GM12873 (cell line): Measurements from ENCODE around the gene GMCL2.
A peak's percentile ranks its signal among the peaks of the same experiment; 100 is the strongest.

Source experiments
- CTCF ChIP-seq: IDR thresholded peaks from 2 replicates; pipeline ENCODE4 v1.5.1; 2012; ENCODE audit warnings: low read depth, mild to moderate bottlenecking, moderate library complexity, low read length, control low read depth; ENCODE audit not compliant: insufficient read depth; ENCODE audit errors: missing control alignments

GMCL2 gene

GRCh38 chr5:178150977-178151734, 36.0 kb downstream of the GMCL2 start:
- TF ChIP-seq CTCF = no peak

GRCh38 chr5:178149199-178149932, 37.8 kb downstream of the GMCL2 start:
- no peak for TF ChIP-seq CTCF

DNA sequence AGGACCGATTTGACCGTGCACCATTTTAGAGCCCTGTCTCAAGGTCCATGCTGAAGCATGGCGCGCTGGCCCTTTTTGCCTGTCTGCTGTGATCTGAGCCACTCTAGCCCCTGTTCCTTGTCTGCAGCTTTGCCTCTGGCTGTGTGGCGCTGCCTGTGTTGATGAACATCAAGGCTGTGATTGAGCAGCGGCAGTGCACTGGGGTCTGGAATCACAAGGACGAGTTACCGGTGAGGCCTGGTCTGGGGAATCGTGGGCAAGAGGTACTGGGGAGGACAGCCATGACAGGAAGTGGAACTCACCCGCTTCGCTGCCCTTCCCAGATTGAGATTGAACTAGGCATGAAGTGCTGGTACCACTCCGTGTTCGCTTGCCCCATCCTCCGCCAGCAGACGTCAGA, 39.8 kb downstream of the GMCL2 start:
- TF ChIP-seq CTCF = no peak

GRCh38 chr5:178145965-178146820, 41.0 kb downstream of the GMCL2 start:
- peak; percentile 91 for TF ChIP-seq CTCF

DNA sequence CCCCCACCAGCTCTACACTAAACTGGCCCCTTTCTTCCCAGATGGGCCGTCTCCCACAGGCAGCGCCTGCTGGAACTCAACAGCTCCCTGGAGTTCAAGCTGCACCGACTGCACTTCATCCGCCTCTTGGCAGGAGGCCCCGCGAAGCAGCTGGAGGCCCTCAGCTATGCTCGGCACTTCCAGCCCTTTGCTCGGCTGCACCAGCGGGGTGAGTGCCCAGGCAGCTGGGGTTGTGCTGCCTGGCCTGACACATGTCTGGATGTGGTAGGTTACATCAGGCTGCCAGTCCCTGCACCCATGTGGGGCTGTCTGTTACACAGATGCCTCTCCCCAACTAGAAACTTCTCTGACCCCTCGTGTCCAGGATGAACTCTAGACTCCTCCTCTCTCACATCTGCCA, 43.3 kb downstream of the GMCL2 start:
- TF ChIP-seq CTCF = no peak

- no peak for TF ChIP-seq CTCF
These were observed 43.9 kb downstream of the GMCL2 start for GRCh38 chr5:178143246-178143645.

DNA sequence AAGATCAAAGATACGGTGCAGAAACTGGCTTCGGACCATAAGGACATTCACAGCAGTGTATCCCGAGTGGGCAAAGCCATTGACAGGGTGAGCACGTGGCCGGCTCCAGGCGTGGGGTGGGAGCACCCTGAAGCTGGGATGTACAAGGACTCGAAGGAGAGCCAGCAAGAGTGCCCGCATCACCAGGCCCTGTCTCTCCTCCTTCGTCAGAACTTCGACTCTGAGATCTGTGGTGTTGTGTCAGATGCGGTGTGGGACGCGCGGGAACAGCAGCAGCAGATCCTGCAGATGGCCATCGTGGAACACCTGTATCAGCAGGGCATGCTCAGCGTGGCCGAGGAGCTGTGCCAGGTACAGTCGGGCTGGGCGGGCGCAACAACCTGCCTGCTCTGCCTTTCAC, 44.5 kb downstream of the GMCL2 start:
- TF ChIP-seq CTCF = no peak
